Measurements from ENCODE around the gene PRDM16.

GRCh38 chr1:3091334-3091733 lies 22.3 kb downstream of the PRDM16 start:
- TF ChIP-seq CTCF (IDR thresholded peaks at IDR 0.05) (no peak), POLR2A (IDR thresholded peaks at IDR 0.05) (no peak)

Data from testis (tissue), 2 donors.